GM23338 (cell line): ENCODE measurements around the gene ZFYVE27. TPM values are rescaled to one million over a fixed set of nuclear protein-coding genes. Genes with fewer than 3 reads are reported as not detected.

Experiments used
- ATAC-seq: fragments of 200-7000 bp; cut with Tn5 transposase; 3 replicates; pipeline ENCODE4 v1.9.1; 2020
- DNase-seq: peaks from one replicate; pipeline ENCODE4 v3.0.0-alpha.2; 2015; ENCODE audit warnings: low spot score
- H2AFZ ChIP-seq: fragments of 200-600 bp; sonication (generic); 2 replicates; pipeline ENCODE4 v1.8.0; 2016; ENCODE audit warnings: antibody characterized with exemption, mild to moderate bottlenecking, moderate library complexity
- H3F3A ChIP-seq: fragments of 200-600 bp; sonication (generic); replicated peaks from 2 replicates; pipeline ENCODE4 v1.8.0; 2017; ENCODE audit warnings: antibody characterized with exemption, mixed run types, low read depth
- H3K27ac ChIP-seq: fragments of 200-600 bp; sonication (generic); 2 replicates; pipeline ENCODE4 v1.6.1; 2016; ENCODE audit warnings: low read depth
- H3K27me3 ChIP-seq: fragments of 200-600 bp; sonication (generic); 2 replicates; pipeline ENCODE4 v1.8.0; 2016; ENCODE audit warnings: mild to moderate bottlenecking, mixed run types, moderate library complexity; ENCODE audit not compliant: insufficient read depth
- H3K36me3 ChIP-seq: fragments of 200-600 bp; sonication (generic); 2 replicates; pipeline ENCODE4 v1.8.0; 2016; ENCODE audit warnings: mild to moderate bottlenecking; ENCODE audit not compliant: insufficient read depth
- H3K4me1 ChIP-seq: fragments of 200-600 bp; sonication (generic); 2 replicates; pipeline ENCODE4 v1.8.0; 2016; ENCODE audit warnings: mild to moderate bottlenecking, moderate library complexity; ENCODE audit not compliant: insufficient read depth
- H3K4me2 ChIP-seq: fragments of 200-600 bp; sonication (generic); 2 replicates; pipeline ENCODE4 v1.7.1; 2017; ENCODE audit warnings: mixed run types
- H3K4me3 ChIP-seq: fragments of 200-600 bp; sonication (generic); 2 replicates; pipeline ENCODE4 v1.6.1; 2016; ENCODE audit warnings: mixed run types
- H3K79me2 ChIP-seq: fragments of 200-600 bp; sonication (generic); replicated peaks from 2 replicates; pipeline ENCODE4 v1.8.0; 2017; ENCODE audit warnings: mild to moderate bottlenecking; ENCODE audit not compliant: insufficient read depth
- H3K9me2 ChIP-seq: fragments of 200-600 bp; sonication (generic); 2 replicates; pipeline ENCODE4 v1.8.0; 2017; ENCODE audit not compliant: insufficient read depth
- H4K20me1 ChIP-seq: fragments of 200-600 bp; sonication (generic); replicated peaks from 2 replicates; pipeline ENCODE4 v1.8.0; 2017; ENCODE audit warnings: mild to moderate bottlenecking; ENCODE audit not compliant: insufficient read depth
- H3K27ac Mint-ChIP-seq: 2 replicates; pipeline ENCODE4 v1.8.0; 2020; ENCODE audit warnings: inconsistent platforms, mild to moderate bottlenecking, moderate library complexity, mixed read lengths
- H3K27me3 Mint-ChIP-seq: 3 replicates; pipeline ENCODE4 v1.8.0; 2022; ENCODE audit warnings: low read depth, mild to moderate bottlenecking, moderate library complexity, mixed read lengths, inconsistent platforms; ENCODE audit not compliant: insufficient read depth, poor library complexity
- H3K36me3 Mint-ChIP-seq: 3 replicates; pipeline ENCODE4 v1.8.0; 2021; ENCODE audit warnings: low read depth, mild to moderate bottlenecking, inconsistent platforms, moderate library complexity, mixed read lengths
- H3K4me1 Mint-ChIP-seq: 3 replicates; pipeline ENCODE4 v1.8.0; 2020; ENCODE audit warnings: mild to moderate bottlenecking, inconsistent platforms, mixed read lengths
- H3K4me3 Mint-ChIP-seq: 3 replicates; pipeline ENCODE4 v1.8.0; 2021; ENCODE audit warnings: moderate library complexity, mild to moderate bottlenecking, inconsistent platforms, mixed read lengths
- H3K9me3 Mint-ChIP-seq: 3 replicates; pipeline ENCODE4 v1.8.0; 2020; ENCODE audit warnings: moderate library complexity, mild to moderate bottlenecking, inconsistent platforms, mixed read lengths
- CREB1 ChIP-seq: fragments of 250-450 bp; sonication (Bioruptor Pico); IDR thresholded peaks from 2 replicates; pipeline ENCODE4 v1.5.0; 2020; ENCODE audit warnings: low read depth, mild to moderate bottlenecking, moderate library complexity
- CTCF ChIP-seq, 2 experiments: fragments of 200-600 bp in 1 of 2; sonication (generic) in 1 of 2; conservative IDR thresholded peaks; 2 replicates each; pipeline versions ENCODE4 v1.5.1 to v1.6.1; 2016 to 2017; ENCODE audit warnings: antibody characterized with exemption in 2 of 2, low read depth in 2 of 2, mild to moderate bottlenecking in 2 of 2, moderate library complexity in 1 of 2
- EZH2 ChIP-seq: fragments of 200-600 bp; sonication (generic); IDR thresholded peaks from one replicate; pipeline ENCODE4 v1.8.0; 2017; ENCODE audit warnings: antibody characterized with exemption, mild to moderate bottlenecking, low read depth; ENCODE audit not compliant: unreplicated experiment
- EZH2phosphoT487 ChIP-seq: fragments of 200-600 bp; sonication (generic); IDR thresholded peaks from one replicate; pipeline ENCODE4 v1.8.1; 2018; ENCODE audit warnings: antibody characterized with exemption; ENCODE audit not compliant: unreplicated experiment
- JUNB ChIP-seq: IDR thresholded peaks from one replicate; pipeline ENCODE4 v1.6.1; 2016; ENCODE audit warnings: antibody characterized with exemption; ENCODE audit not compliant: unreplicated experiment
- NANOG ChIP-seq: IDR thresholded peaks from 2 replicates; pipeline ENCODE4 v1.6.1; 2016; ENCODE audit warnings: antibody characterized with exemption, borderline replicate concordance
- POLR2AphosphoS5 ChIP-seq: IDR thresholded peaks from 2 replicates; pipeline ENCODE4 v1.6.1; 2016; ENCODE audit warnings: antibody characterized with exemption, low read depth
- REST ChIP-seq: IDR thresholded peaks from one replicate; pipeline ENCODE4 v1.6.1; 2018; ENCODE audit warnings: antibody characterized with exemption; ENCODE audit not compliant: unreplicated experiment
- STAT1 ChIP-seq: IDR thresholded peaks from one replicate; pipeline ENCODE4 v1.6.1; 2016; ENCODE audit warnings: antibody characterized with exemption; ENCODE audit not compliant: unreplicated experiment
- ZNF331 ChIP-seq: fragments of 250-450 bp; sonication (Bioruptor Pico); IDR thresholded peaks from 2 replicates; pipeline ENCODE4 v1.5.0; 2020; ENCODE audit warnings: low read depth, mild to moderate bottlenecking, moderate library complexity
- polyA plus RNA-seq: library from polyadenylated mRNA; unstranded; fragments of >200 nt; fragmentation: Nextera tagmentation; extraction: Ambion mirVana; gene quantifications from 2 replicates; pipeline ENCODE4 v1.2.1, GENCODE V29; 2016
- total RNA-seq: library from RNA; depleted of rRNA; stranded (reverse); fragments of >200 nt; shearing (Covaris generic); gene quantifications from 2 replicates; pipeline ENCODE4 v1.2.3, GENCODE V29; 2014
- TF ChIP-seq, protein P1 (sequence below): fragments of 250-450 bp; sonication (Bioruptor Pico); IDR thresholded peaks from 2 replicates; pipeline ENCODE4 v1.5.0; 2020; ENCODE audit warnings: mild to moderate bottlenecking, moderate library complexity
- TF ChIP-seq, protein P2 (sequence below): IDR thresholded peaks from 2 replicates; pipeline ENCODE4 v1.6.1; 2016; ENCODE audit warnings: antibody characterized with exemption

ZFYVE27 gene
- total and polyA plus RNA-seq, 2 experiments from 2014 or later = 15.0 to 25.8 TPM

- H3K4me2 ChIP-seq = no peak overlapping the region
- no peaks in the 10 kb centered on the region for H3K79me2 ChIP-seq
- no peaks in the 10 kb centered on the region; the same call in 1 of the 2 replicates for H3K36me3 ChIP-seq
- H3F3A ChIP-seq = no peaks in the 10 kb centered on the region
- Mint-ChIP-seq H3K27me3 (peaks cover 12% of the 10 kb centered on the region), H3K4me3 (no peak overlapping the region), H3K36me3 (no peaks in the 10 kb centered on the region), H3K4me1 (peaks cover 27% of the 10 kb centered on the region), H3K27ac (no peak overlapping the region), H3K9me3 (no peaks in the 10 kb centered on the region)
- H3K9me2 ChIP-seq = no peaks in the 10 kb centered on the region
- no peak overlapping the region for H3K4me3 ChIP-seq
- TF ChIP-seq CTCF (conservative IDR thresholded peaks at IDR 0.05; ENCODE audit: low read depth in 2 of 2) (no peak), EZH2phosphoT487 (no peak), JUNB (no peak), ZNF331 (CRISPR knock-in tag) (no peak), POLR2AphosphoS5 (no peak), NANOG (no peak), EZH2 (no peak), REST (no peak), STAT1 (no peak), CREB1 (CRISPR knock-in tag) (no peak)
- TF ChIP-seq, protein P1, sequence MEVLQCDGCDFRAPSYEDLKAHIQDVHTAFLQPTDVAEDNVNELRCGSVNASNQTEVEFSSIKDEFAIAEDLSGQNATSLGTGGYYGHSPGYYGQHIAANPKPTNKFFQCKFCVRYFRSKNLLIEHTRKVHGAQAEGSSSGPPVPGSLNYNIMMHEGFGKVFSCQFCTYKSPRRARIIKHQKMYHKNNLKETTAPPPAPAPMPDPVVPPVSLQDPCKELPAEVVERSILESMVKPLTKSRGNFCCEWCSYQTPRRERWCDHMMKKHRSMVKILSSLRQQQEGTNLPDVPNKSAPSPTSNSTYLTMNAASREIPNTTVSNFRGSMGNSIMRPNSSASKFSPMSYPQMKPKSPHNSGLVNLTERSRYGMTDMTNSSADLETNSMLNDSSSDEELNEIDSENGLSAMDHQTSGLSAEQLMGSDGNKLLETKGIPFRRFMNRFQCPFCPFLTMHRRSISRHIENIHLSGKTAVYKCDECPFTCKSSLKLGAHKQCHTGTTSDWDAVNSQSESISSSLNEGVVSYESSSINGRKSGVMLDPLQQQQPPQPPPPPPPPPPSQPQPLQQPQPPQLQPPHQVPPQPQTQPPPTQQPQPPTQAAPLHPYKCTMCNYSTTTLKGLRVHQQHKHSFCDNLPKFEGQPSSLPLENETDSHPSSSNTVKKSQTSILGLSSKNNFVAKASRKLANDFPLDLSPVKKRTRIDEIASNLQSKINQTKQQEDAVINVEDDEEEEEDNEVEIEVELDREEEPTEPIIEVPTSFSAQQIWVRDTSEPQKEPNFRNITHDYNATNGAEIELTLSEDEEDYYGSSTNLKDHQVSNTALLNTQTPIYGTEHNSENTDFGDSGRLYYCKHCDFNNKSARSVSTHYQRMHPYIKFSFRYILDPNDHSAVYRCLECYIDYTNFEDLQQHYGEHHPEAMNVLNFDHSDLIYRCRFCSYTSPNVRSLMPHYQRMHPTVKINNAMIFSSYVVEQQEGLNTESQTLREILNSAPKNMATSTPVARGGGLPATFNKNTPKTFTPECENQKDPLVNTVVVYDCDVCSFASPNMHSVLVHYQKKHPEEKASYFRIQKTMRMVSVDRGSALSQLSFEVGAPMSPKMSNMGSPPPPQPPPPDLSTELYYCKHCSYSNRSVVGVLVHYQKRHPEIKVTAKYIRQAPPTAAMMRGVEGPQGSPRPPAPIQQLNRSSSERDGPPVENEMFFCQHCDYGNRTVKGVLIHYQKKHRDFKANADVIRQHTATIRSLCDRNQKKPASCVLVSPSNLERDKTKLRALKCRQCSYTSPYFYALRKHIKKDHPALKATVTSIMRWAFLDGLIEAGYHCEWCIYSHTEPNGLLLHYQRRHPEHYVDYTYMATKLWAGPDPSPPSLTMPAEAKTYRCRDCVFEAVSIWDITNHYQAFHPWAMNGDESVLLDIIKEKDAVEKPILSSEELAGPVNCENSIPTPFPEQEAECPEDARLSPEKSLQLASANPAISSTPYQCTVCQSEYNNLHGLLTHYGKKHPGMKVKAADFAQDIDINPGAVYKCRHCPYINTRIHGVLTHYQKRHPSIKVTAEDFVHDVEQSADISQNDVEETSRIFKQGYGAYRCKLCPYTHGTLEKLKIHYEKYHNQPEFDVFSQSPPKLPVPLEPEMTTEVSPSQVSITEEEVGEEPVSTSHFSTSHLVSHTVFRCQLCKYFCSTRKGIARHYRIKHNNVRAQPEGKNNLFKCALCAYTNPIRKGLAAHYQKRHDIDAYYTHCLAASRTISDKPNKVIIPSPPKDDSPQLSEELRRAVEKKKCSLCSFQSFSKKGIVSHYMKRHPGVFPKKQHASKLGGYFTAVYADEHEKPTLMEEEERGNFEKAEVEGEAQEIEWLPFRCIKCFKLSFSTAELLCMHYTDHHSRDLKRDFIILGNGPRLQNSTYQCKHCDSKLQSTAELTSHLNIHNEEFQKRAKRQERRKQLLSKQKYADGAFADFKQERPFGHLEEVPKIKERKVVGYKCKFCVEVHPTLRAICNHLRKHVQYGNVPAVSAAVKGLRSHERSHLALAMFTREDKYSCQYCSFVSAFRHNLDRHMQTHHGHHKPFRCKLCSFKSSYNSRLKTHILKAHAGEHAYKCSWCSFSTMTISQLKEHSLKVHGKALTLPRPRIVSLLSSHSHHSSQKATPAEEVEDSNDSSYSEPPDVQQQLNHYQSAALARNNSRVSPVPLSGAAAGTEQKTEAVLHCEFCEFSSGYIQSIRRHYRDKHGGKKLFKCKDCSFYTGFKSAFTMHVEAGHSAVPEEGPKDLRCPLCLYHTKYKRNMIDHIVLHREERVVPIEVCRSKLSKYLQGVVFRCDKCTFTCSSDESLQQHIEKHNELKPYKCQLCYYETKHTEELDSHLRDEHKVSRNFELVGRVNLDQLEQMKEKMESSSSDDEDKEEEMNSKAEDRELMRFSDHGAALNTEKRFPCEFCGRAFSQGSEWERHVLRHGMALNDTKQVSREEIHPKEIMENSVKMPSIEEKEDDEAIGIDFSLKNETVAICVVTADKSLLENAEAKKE = no peak
- TF ChIP-seq, protein P2, sequence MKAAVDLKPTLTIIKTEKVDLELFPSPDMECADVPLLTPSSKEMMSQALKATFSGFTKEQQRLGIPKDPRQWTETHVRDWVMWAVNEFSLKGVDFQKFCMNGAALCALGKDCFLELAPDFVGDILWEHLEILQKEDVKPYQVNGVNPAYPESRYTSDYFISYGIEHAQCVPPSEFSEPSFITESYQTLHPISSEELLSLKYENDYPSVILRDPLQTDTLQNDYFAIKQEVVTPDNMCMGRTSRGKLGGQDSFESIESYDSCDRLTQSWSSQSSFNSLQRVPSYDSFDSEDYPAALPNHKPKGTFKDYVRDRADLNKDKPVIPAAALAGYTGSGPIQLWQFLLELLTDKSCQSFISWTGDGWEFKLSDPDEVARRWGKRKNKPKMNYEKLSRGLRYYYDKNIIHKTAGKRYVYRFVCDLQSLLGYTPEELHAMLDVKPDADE = no peak
- H4K20me1 ChIP-seq = no peaks in the 10 kb centered on the region
- no peak overlapping the region for H2AFZ ChIP-seq
- H3K27ac ChIP-seq = no peak overlapping the region
- ATAC-seq = no peak
- DNase-seq = no peak
- H3K27me3 ChIP-seq = no peaks in the 10 kb centered on the region
- peaks cover 25% of the 10 kb centered on the region for H3K4me1 ChIP-seq
Observed at GRCh38 chr10:97779975-97780374, 43.0 kb downstream of the ZFYVE27 start.
